ENCODE data around the gene OGFOD3.
"Not testable (repeated sequence)": the region's sequence is repeated elsewhere in the genome, so short reads cannot be mapped to it uniquely, and the experiment has no call there.

Gene OGFOD3

GRCh38 chr17:82348866-82349265, 69.5 kb downstream of the OGFOD3 start:
- POLR2A ChIA-PET = no interaction called here

GRCh38 chr17:82348434-82348833, 70.0 kb downstream of the OGFOD3 start:
- CTCF ChIA-PET = interaction anchor here (1.0 to 3.0 kb wide), 2 partner anchors 10 to 203 kb away, joined by 3 to 9 read pairs; partner anchors contain the start of gene TEX19
- TF ChIP-seq CTCF (IDR thresholded peaks at IDR 0.05; ENCODE audit: control extremely low read depth, extremely low read depth, low read depth, missing control alignments) = no peak
- POLR2A ChIA-PET = no interaction called here
- DNase-seq (ENCODE audit: extremely low spot score) = no peak

More at GRCh38 chr17:82348866-82349265, 69.5 kb downstream of the OGFOD3 start:
- CTCF ChIA-PET = interaction anchor here (1.0 to 3.3 kb wide), 4 partner anchors 9 to 203 kb away, joined by 3 to 19 read pairs (median 6); partner anchors contain the start of genes SECTM1 and TEX19
- TF ChIP-seq CTCF (IDR thresholded peaks at IDR 0.05; ENCODE audit: control extremely low read depth, extremely low read depth, low read depth, missing control alignments) = no peak
- no peak for DNase-seq (ENCODE audit: extremely low spot score)

- CTCF ChIA-PET = interaction anchor here (3.0 kb wide), 1 partner anchor 10 kb away, joined by 9 read pairs; the partner anchor contains the start of gene TEX19
- POLR2A ChIA-PET = not testable (repeated sequence)
These were observed 70.4 kb downstream of the OGFOD3 start for GRCh38 chr17:82347994-82348393.

GRCh38 chr17:82346342-82347300, 71.8 kb downstream of the OGFOD3 start:
- POLR2A ChIA-PET = no interaction called here
- CTCF ChIA-PET = interaction anchor here (0.7 to 1.2 kb wide), 4 partner anchors 11 to 37 kb away, joined by 3 to 4 read pairs (median 3); no protein-coding TSS in a partner anchor

More at GRCh38 chr17:82347994-82348393, 70.4 kb downstream of the OGFOD3 start:
- not testable (repeated sequence) for DNase-seq (ENCODE audit: extremely low spot score)

GRCh38 chr17:82345151-82345976, 73.0 kb downstream of the OGFOD3 start:
- TF ChIP-seq CTCF (IDR thresholded peaks at IDR 0.05; ENCODE audit: control extremely low read depth, extremely low read depth, low read depth, missing control alignments) = no peak
- CTCF ChIA-PET = interaction anchor here (0.7 to 1.0 kb wide), 2 partner anchors 20 to 208 kb away, joined by 3 read pairs; no protein-coding TSS in a partner anchor
- DNase-seq (ENCODE audit: extremely low spot score) = no peak
- POLR2A ChIA-PET = no interaction called here

More at GRCh38 chr17:82346342-82347300, 71.8 kb downstream of the OGFOD3 start:
- no peak for DNase-seq (ENCODE audit: extremely low spot score)
- no peak for TF ChIP-seq CTCF (IDR thresholded peaks at IDR 0.05; ENCODE audit: control extremely low read depth, extremely low read depth, low read depth, missing control alignments)

- CTCF ChIA-PET = interaction anchor here (0.7 to 1.2 kb wide), 6 partner anchors 9 to 209 kb away, joined by 3 to 4 read pairs (median 3); no protein-coding TSS in a partner anchor
- no peak for DNase-seq (ENCODE audit: extremely low spot score)
- TF ChIP-seq CTCF (IDR thresholded peaks at IDR 0.05; ENCODE audit: control extremely low read depth, extremely low read depth, low read depth, missing control alignments) = no peak
- POLR2A ChIA-PET = no interaction called here
These were observed 74.0 kb downstream of the OGFOD3 start for GRCh38 chr17:82344175-82344907.
